ENCODE results near the gene CBX2. TPM values are rescaled to one million over a fixed set of nuclear protein-coding genes. Genes with fewer than 3 reads are reported as not detected.

Gene CBX2
- total and polyA plus RNA-seq, 4 donors = 4.1 to 14.2 (median 11.5) TPM

DNA sequence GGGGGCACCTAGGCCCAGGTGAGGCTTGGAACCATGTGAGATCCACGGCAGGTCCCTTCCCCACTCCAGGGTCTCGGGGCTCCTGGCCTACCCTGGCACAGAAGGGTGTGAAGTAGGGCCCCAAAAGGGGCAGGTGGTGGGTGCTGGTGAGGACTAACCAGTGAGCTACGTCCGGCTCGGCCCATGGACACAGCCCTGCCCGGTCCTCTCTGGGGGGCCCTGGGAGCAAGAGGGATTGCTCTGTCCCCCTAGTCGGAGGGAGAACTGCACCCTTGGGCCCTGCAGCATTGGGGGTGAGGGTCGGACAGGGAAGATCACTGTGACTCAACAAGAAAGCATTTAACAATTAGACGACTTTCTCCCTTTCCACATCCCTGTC lies 44.3 kb upstream of the CBX2 start:
- no peak overlapping the region for H3K27ac ChIP-seq (ENCODE audit: low read depth, low read length)
- no peaks in the 10 kb centered on the region for H3K9me3 ChIP-seq (ENCODE audit: control insufficient read depth, insufficient read depth, low read length)
- H3K36me3 ChIP-seq (ENCODE audit: control insufficient read depth, insufficient read depth, low read length) = no peaks in the 10 kb centered on the region
- no peaks in the 10 kb centered on the region for H3K27me3 ChIP-seq (ENCODE audit: control insufficient read depth, insufficient read depth, low read length)
- H3K4me3 ChIP-seq (ENCODE audit: low read depth, low read length) = no peak overlapping the region
- DNase-seq (ENCODE audit: low read depth in 4 of 6, low spot score in 6 of 6) = no peak
- 91% methylated on average over 6 of the region's 9 CpGs for WGBS (ENCODE audit: insufficient coverage)
- H3K4me1 ChIP-seq (ENCODE audit: control insufficient read depth, insufficient read depth, low read length) = peaks cover 8% of the 10 kb centered on the region

DNA sequence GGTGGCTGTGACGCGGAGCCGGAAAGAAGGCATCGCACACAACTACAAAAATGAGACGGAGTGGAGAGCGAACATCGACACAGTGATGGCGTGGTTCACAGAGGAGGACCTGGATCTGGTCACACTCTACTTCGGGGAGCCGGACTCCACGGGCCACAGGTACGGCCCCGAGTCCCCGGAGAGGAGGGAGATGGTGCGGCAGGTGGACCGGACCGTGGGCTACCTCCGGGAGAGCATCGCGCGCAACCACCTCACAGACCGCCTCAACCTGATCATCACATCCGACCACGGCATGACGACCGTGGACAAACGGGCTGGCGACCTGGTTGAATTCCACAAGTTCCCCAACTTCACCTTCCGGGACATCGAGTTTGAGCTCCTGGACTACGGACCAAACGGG lies 42.9 kb upstream of the CBX2 start:
- peaks cover 2% of the 10 kb centered on the region for H3K36me3 ChIP-seq (ENCODE audit: control insufficient read depth, insufficient read depth, low read length)
- no peak overlapping the region for H3K27ac ChIP-seq (ENCODE audit: low read depth, low read length)
- WGBS (ENCODE audit: insufficient coverage) = 96% methylated on average over 31 of the region's 32 CpGs
- no peaks in the 10 kb centered on the region for H3K9me3 ChIP-seq (ENCODE audit: control insufficient read depth, insufficient read depth, low read length)
- H3K4me3 ChIP-seq (ENCODE audit: low read depth, low read length) = no peak overlapping the region
- H3K27me3 ChIP-seq (ENCODE audit: control insufficient read depth, insufficient read depth, low read length) = no peaks in the 10 kb centered on the region
- H3K4me1 ChIP-seq (ENCODE audit: control insufficient read depth, insufficient read depth, low read length) = peaks cover 7% of the 10 kb centered on the region
- DNase-seq (ENCODE audit: low read depth in 4 of 6, low spot score in 6 of 6) = no peak

GRCh38 chr17:79737046-79737921 lies 40.7 kb upstream of the CBX2 start:
- WGBS (ENCODE audit: insufficient coverage) = 88% methylated on average over 19 of the region's 30 CpGs
- Histone ChIP-seq H3K4me1 (ENCODE audit: control insufficient read depth, insufficient read depth, low read length) (peaks cover 22% of the 10 kb centered on the region), H3K9me3 (ENCODE audit: control insufficient read depth, insufficient read depth, low read length) (no peaks in the 10 kb centered on the region), H3K36me3 (ENCODE audit: control insufficient read depth, insufficient read depth, low read length) (peaks cover 2% of the 10 kb centered on the region), H3K27ac (ENCODE audit: low read depth, low read length) (no peak overlapping the region), H3K27me3 (ENCODE audit: control insufficient read depth, insufficient read depth, low read length) (peaks cover 7% of the 10 kb centered on the region), H3K4me3 (ENCODE audit: low read depth, low read length) (no peak overlapping the region)
- no peak for DNase-seq (ENCODE audit: low read depth in 4 of 6, low spot score in 6 of 6)

DNA sequence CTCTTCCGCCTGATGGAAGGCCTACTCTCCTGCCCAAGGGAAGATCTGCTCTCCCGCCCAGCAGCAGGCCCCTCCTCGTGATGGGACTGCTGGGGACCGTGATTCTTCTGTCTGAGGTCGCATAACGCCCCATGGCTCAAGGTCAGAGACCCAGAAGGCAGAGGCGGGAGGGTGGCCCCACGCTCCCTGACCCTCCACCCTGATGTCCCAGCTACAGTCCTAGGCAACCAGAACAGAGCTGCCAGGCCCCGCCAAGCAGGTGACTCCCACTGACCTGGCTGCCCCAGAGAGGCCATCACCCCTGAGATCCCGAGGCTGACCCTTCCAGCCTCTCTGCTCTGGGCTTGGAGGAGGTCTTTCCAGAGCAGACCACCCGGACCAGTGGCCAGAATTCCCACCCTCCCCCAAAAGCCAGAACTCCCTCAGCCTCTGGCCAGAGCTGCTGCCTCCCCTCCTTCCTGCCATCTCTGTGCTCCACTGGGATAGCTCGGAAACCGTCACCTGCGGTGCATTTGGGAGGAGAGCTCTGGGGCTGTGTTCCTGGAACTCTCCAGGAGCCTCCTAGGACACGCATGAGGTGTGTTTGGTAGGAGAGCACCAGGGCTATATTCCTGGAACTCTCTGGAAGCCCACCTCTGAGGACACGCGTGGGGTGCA lies 39.9 kb upstream of the CBX2 start:
- Histone ChIP-seq H3K36me3 (ENCODE audit: control insufficient read depth, insufficient read depth, low read length) (peaks cover 2% of the 10 kb centered on the region), H3K4me3 (ENCODE audit: low read depth, low read length) (no peak overlapping the region), H3K27ac (ENCODE audit: low read depth, low read length) (no peak overlapping the region), H3K9me3 (ENCODE audit: control insufficient read depth, insufficient read depth, low read length) (no peaks in the 10 kb centered on the region), H3K4me1 (ENCODE audit: control insufficient read depth, insufficient read depth, low read length) (peaks cover 27% of the 10 kb centered on the region), H3K27me3 (ENCODE audit: control insufficient read depth, insufficient read depth, low read length) (peaks cover 7% of the 10 kb centered on the region)
- 84% methylated on average over 17 of the region's 17 CpGs for WGBS (ENCODE audit: insufficient coverage)
- DNase-seq (ENCODE audit: low read depth in 4 of 6, low spot score in 6 of 6) = no peak

- H3K9me3 ChIP-seq (ENCODE audit: control insufficient read depth, insufficient read depth, low read length) = no peaks in the 10 kb centered on the region
- H3K36me3 ChIP-seq (ENCODE audit: control insufficient read depth, insufficient read depth, low read length) = peaks cover 2% of the 10 kb centered on the region
- no peak overlapping the region for H3K27ac ChIP-seq (ENCODE audit: low read depth, low read length)
- H3K4me1 ChIP-seq (ENCODE audit: control insufficient read depth, insufficient read depth, low read length) = peaks cover 25% of the 10 kb centered on the region
- DNase-seq (ENCODE audit: low read depth in 4 of 6, low spot score in 6 of 6) = no peak
- no peak overlapping the region for H3K4me3 ChIP-seq (ENCODE audit: low read depth, low read length)
- H3K27me3 ChIP-seq (ENCODE audit: control insufficient read depth, insufficient read depth, low read length) = peaks cover 7% of the 10 kb centered on the region
- 85% methylated on average over 14 of the region's 14 CpGs for WGBS (ENCODE audit: insufficient coverage)
Observed at GRCh38 chr17:79738643-79739042, 39.3 kb upstream of the CBX2 start.

- Histone ChIP-seq H3K27ac (ENCODE audit: low read depth, low read length) (no peak overlapping the region), H3K9me3 (ENCODE audit: control insufficient read depth, insufficient read depth, low read length) (no peaks in the 10 kb centered on the region), H3K36me3 (ENCODE audit: control insufficient read depth, insufficient read depth, low read length) (peaks cover 2% of the 10 kb centered on the region), H3K27me3 (ENCODE audit: control insufficient read depth, insufficient read depth, low read length) (peaks cover 7% of the 10 kb centered on the region), H3K4me3 (ENCODE audit: low read depth, low read length) (no peak overlapping the region), H3K4me1 (ENCODE audit: control insufficient read depth, insufficient read depth, low read length) (peaks cover 25% of the 10 kb centered on the region)
- 86% methylated on average over 28 of the region's 28 CpGs for WGBS (ENCODE audit: insufficient coverage)
- DNase-seq (ENCODE audit: low read depth in 4 of 6, low spot score in 6 of 6) = no peak
Observed at GRCh38 chr17:79739148-79740062, 38.5 kb upstream of the CBX2 start.

GRCh38 chr17:79740413-79740812 lies 37.5 kb upstream of the CBX2 start:
- DNase-seq (ENCODE audit: low read depth in 4 of 6, low spot score in 6 of 6) = peak in 1 of 6 donors; percentile 50
- 32% methylated on average over 6 of the region's 8 CpGs for WGBS (ENCODE audit: insufficient coverage)
- Histone ChIP-seq H3K4me3 (ENCODE audit: low read depth, low read length) (no peak overlapping the region), H3K9me3 (ENCODE audit: control insufficient read depth, insufficient read depth, low read length) (no peaks in the 10 kb centered on the region), H3K27ac (ENCODE audit: low read depth, low read length) (no peak overlapping the region), H3K27me3 (ENCODE audit: control insufficient read depth, insufficient read depth, low read length) (peaks cover 7% of the 10 kb centered on the region), H3K4me1 (ENCODE audit: control insufficient read depth, insufficient read depth, low read length) (peaks cover 25% of the 10 kb centered on the region), H3K36me3 (ENCODE audit: control insufficient read depth, insufficient read depth, low read length) (peaks cover 2% of the 10 kb centered on the region)

- Histone ChIP-seq H3K36me3 (ENCODE audit: control insufficient read depth, insufficient read depth, low read length) (peaks cover 2% of the 10 kb centered on the region), H3K9me3 (ENCODE audit: control insufficient read depth, insufficient read depth, low read length) (no peaks in the 10 kb centered on the region), H3K4me3 (ENCODE audit: low read depth, low read length) (peak overlapping the region; percentile 49), H3K27me3 (ENCODE audit: control insufficient read depth, insufficient read depth, low read length) (peaks cover 9% of the 10 kb centered on the region), H3K4me1 (ENCODE audit: control insufficient read depth, insufficient read depth, low read length) (peaks cover 28% of the 10 kb centered on the region), H3K27ac (ENCODE audit: low read depth, low read length) (no peak overlapping the region)
- WGBS (ENCODE audit: insufficient coverage) = 34% methylated on average over 7 of the region's 10 CpGs
- DNase-seq (ENCODE audit: low read depth in 4 of 6, low spot score in 6 of 6) = no peak
Observed at GRCh38 chr17:79741401-79741750, 36.6 kb upstream of the CBX2 start.

GRCh38 chr17:79741751-79742588 lies 36.0 kb upstream of the CBX2 start:
- H3K4me1 ChIP-seq (ENCODE audit: control insufficient read depth, insufficient read depth, low read length) = peaks cover 34% of the 10 kb centered on the region
- peaks cover 15% of the 10 kb centered on the region for H3K27me3 ChIP-seq (ENCODE audit: control insufficient read depth, insufficient read depth, low read length)
- no peaks in the 10 kb centered on the region for H3K9me3 ChIP-seq (ENCODE audit: control insufficient read depth, insufficient read depth, low read length)
- peak in 5 of 6 donors; percentile 58 to 94 (median 75) for DNase-seq (ENCODE audit: low read depth in 4 of 6, low spot score in 6 of 6)
- WGBS (ENCODE audit: insufficient coverage) = 7% methylated on average over 51 of the region's 53 CpGs
- no peak overlapping the region for H3K27ac ChIP-seq (ENCODE audit: low read depth, low read length)
- H3K4me3 ChIP-seq (ENCODE audit: low read depth, low read length) = peak overlapping the region; percentile 49
- peaks cover 2% of the 10 kb centered on the region for H3K36me3 ChIP-seq (ENCODE audit: control insufficient read depth, insufficient read depth, low read length)
